ENCODE data around the gene FAM193B.

DNA sequence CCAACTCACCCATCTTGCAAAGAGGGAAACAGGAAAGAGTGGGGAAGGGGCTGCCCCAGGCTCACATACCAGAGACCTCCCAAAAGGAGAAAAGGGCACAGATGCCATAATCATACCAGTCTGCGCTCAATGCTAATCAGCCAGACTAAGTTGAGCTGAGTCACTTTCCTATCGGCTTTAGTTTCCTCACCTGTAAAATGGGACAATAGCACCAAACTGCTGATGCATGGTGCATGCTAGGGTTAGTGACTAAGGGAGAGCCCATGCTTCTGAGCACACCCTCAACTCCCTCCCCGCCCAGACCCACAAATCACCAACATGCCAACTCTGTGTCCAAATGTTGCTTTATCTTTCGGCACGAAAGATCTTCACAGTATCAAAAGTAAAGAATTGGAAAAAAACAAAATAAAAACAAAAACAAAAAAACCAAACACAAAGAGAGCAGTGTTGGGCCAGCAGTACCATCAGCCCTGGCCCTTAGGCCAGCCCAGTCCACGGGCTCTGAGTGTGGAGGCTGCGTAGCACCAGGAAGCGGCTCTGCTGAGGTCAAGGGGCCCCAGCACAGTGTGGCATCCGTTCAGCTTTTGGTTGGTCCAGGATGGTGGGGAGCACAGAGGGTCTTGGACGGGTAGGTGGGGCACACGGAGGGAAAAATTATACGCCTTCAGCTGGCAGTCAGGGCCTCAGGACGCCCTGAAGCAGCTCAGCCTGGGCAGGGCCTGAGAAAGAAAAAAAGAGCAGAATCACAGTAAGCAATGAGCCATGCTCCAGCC lies 34.7 kb downstream of the FAM193B start:
- TF ChIP-seq, protein P1, sequence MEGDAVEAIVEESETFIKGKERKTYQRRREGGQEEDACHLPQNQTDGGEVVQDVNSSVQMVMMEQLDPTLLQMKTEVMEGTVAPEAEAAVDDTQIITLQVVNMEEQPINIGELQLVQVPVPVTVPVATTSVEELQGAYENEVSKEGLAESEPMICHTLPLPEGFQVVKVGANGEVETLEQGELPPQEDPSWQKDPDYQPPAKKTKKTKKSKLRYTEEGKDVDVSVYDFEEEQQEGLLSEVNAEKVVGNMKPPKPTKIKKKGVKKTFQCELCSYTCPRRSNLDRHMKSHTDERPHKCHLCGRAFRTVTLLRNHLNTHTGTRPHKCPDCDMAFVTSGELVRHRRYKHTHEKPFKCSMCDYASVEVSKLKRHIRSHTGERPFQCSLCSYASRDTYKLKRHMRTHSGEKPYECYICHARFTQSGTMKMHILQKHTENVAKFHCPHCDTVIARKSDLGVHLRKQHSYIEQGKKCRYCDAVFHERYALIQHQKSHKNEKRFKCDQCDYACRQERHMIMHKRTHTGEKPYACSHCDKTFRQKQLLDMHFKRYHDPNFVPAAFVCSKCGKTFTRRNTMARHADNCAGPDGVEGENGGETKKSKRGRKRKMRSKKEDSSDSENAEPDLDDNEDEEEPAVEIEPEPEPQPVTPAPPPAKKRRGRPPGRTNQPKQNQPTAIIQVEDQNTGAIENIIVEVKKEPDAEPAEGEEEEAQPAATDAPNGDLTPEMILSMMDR (IDR thresholded peaks at IDR 0.05), result no peak
- TF ChIP-seq CHD4 (IDR thresholded peaks at IDR 0.05; ENCODE audit: borderline replicate concordance), result no peak
- TF ChIP-seq CEBPB (IDR thresholded peaks at IDR 0.05), result no peak
- no peak for TF ChIP-seq EP300 (IDR thresholded peaks at IDR 0.05)
- TF ChIP-seq JUN (IDR thresholded peaks at IDR 0.05), result no peak
- TF ChIP-seq MAFK (IDR thresholded peaks at IDR 0.05; ENCODE audit: partially characterized antibody), result no peak
- TF ChIP-seq SMC3 (IDR thresholded peaks at IDR 0.05), result no peak

All from A549 (cell line).